GM19397 (cell line): ENCODE data around the gene IL17RA.

Experiments used
- ATAC-seq: cut with Tn5 transposase; IDR thresholded peaks from one replicate; pipeline ENCODE4 v1.9.1; 2021; ENCODE audit warnings: mild to moderate bottlenecking, moderate library complexity; ENCODE audit not compliant: unreplicated experiment

The IL17RA gene

DNA sequence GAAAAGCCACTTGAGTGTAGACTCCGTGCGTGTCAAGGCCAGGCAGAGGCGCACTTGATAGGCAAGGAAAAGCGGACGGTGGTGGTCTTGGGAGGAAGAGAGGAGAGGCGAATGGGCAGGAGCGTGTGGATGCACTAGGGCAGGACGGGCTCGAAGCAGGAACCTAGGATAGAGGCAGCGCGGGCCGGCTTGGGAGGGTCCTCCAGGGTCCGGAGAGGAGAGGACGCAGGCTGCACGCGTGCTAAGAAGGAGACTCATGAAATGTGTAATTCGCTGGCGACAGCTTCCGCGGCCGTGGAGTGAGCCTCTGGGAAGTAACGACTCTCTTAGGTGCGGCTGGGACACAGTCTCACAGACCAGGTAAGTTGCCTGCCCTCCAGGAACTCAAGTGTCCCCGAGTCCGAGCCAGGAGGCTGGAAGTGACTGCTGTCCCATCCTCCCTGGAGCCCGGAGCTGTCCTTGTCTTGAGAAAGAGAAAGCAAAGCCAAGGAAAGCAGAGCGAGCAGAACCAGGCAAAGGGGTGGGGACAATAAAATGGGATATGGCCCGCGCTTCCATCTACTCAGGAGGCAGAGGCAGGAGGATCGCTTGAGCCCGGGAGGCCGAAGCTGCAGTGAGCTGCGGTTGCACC is 874 bp upstream of the IL17RA start:
- no peak for ATAC-seq

DNA sequence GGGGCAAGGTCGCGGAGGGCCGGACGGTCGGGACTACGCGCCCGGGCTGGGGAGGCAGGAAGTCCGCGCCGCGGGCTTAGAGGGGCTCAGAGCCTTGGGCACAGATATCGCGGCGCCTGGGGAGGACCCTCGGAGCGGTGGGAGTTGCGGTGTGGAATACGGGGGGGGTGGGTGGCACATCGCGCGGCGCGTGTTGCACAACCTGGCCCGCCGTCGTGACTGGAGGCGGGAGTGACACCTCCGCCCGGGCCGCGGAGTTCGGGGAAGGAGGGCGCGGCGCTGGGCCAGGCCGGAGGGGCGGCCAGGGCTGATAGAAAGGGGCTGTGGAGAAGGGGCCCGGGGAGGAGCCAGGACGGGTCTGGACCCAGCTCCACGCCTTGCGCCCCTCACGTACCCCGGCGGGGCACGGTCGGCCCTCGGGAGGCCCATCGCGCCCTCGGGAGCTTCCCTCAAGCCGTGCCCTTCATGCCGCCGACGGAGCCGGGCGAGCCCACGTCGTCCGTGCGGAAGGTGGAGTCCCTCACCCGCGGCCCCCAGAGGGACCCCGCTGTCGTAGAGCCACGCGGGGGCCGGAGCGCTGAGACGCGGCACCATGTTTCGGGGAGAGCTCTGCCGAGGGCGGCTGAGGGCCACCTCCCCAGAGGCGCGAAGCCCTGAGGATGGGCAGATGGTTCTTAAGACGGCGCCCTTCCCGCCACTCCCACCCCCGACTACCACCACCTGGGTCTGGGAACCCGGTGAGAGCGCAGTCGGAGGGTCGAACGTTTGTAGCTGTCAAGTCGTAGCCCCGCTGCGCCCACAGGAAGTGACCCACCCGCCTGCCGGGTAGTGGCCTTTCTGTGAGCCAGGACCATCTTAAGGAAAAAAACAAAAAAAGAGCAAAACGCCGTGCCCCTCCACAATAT is 729 bp downstream of the IL17RA start:
- ATAC-seq, result peak; percentile 9

DNA sequence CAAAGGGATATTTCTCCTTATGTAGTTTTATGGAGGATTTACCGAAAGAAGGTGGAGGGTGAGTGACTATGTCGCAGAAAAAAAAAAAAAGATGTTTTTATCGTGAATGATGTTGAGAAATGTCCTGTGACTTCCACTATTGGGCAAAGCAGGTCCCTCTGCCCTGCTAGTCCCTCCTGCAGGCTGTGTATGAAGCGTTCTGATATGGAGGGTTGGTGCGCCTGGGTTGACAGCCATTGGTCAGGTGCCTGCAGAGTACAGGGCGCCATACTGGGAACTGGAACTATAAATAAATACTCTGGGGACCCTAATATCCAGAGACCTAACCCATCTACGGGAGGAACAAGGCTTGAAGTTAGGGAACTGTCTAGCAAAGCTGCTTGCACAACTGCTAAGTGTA is 1.5 kb downstream of the IL17RA start:
- no peak for ATAC-seq

DNA sequence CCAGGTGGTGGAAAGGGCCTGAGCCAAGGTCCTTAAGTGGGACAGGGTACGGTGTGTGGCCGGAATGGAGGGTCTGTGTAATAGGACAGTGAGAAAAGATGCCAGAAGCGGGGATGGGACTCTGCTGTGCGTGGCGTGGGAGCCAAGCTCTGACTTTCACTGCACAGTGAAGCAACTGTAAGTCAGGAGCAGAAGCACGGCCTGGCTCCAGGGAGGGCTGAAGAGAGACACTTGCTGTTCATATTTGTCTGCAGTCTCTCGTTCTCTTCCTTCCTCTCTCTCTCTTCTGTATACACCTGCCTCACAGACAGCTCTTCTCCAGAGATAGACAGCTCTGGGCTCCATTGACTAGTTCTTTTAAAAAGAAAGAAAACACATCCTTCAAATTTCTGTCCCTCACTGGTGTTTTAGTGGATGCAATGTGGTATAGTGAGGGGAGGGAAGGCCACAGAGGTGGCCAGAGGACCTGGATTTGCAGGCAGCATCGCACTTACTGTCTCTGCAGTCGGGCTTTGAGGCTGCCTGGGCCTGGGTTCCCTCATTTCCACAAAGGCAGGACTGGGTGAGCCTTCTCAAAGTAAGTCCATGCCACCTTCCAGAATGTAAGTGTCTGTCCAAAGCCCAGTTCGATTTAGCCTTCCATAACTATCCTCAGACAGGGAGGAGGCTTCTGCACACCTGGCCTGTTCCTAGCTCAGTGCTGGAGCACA is 2.1 kb downstream of the IL17RA start:
- ATAC-seq, result no peak

DNA sequence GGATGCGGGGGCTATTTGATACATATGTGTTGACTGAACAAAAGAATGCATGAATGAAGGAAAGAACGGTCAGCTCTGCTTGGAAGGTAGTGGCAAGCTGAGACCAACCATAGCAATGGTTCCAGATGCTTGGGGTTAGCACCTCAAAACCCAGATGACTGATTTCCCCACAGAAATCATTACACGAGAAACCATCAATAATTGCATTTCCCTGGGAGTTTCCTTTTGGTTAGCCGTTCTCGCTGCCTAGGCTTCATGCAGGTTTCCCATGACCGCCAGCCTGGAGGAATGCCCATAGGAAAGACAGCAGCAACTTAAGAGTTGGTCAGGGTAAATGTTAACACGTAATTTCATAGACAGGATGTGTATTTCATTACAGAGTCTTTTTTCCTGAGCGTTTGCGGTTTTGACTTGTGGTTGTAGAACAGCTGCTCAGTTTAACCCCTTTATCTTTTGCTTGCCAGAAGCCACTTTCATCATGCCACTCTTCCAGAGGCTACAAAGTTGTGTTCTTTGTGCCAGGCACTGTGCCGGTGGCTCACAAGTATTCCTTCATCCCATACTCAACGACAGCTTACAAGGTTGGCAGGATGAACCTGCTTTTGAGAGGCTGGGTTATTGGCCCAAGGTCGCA is 2.8 kb downstream of the IL17RA start:
- ATAC-seq, result peak; percentile 30

DNA sequence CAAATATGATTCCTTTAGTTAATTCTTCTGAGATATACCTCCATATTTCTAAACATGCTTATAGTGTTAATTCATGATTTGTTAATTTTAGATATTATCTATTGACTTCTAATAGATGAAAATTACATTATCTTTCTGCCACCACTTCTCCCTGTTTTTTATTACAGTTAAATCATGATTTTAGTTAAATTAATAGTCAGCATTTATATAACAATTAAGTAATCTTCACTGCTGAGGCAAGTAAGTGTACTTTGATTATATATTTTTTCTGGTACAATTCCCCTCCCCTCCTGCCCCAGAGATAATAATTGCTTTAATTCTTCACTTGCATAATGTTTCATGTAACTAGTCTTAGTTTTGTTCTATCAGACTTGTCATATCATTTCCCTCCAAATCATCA is 5.8 kb downstream of the IL17RA start:
- no peak for ATAC-seq

DNA sequence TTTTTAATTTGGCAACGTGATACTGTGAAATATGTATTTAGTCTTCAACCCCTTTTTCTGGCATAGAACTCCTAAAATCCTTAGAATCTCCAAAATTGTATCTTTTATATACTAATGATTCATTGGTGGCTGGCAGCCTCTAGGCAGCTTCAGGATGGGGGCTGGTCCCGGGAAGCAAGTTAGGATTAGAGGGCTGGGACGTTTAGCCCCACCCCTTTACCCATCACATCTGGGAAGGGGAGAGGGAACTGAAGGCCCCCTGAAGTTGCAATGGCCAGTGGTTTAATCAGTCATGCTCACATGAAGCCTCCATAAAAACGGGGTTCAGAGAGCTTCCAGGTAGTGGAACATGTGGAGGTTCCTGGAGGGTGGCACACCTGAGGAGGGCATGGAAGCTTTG is 7.1 kb downstream of the IL17RA start:
- ATAC-seq, result no peak

DNA sequence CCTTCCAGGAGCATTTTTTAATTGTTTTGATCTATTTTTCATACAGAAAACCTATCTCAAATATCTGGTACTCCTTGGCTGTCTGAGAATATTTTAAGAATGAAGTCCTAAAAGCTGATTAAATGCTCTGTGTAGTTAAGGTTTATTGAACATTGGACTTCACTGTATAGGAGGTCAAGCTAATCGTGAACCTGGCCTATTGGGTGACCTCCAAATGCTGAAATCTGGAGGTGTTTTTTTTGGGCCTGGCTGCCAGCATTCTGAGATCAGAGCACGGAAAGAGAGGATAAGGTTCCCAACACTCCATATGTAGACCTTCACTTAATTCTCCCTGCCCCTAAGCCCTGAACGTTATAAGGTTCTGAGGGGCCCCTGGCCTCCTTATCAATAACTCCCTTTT is 8.3 kb downstream of the IL17RA start:
- ATAC-seq, result no peak

DNA sequence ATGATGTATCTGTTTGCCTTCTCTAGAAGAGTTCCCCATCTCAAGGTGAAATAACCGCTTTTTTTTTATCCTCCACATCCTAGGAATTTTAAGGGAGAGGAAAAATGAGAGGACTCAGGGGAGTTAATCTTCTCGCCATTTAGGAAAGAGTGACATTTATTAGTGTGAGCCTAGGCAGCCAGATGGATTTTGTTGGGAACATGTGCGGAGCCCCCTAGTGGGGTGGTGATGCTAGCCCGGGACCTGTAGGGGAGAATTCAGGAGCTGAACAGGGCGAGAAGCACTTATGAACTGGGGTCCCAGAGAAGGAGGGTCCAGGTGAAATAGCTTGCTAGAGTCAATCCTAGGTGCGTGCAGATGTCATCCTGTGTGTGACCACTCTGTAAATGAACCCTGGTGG is 10.7 kb downstream of the IL17RA start:
- ATAC-seq, result no peak

DNA sequence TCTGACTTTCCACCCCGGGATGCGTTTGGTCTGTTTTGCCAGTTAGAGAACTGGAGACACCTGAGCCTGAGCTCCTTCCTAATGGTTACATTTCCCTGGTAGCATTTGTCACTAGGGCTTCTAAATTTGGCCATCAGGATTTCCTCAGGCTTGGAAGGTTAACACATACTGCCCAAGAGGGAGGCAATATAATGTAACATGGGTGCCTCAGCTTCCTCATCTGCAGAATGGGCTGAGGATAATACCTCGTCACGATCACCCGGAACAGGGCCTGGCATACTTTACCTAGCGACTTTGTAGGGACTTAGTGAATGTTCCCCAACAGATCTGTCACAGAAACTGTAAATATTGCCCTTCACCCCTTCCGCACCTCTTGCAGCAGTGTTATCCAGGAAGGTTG is 11.3 kb downstream of the IL17RA start:
- ATAC-seq, result no peak

DNA sequence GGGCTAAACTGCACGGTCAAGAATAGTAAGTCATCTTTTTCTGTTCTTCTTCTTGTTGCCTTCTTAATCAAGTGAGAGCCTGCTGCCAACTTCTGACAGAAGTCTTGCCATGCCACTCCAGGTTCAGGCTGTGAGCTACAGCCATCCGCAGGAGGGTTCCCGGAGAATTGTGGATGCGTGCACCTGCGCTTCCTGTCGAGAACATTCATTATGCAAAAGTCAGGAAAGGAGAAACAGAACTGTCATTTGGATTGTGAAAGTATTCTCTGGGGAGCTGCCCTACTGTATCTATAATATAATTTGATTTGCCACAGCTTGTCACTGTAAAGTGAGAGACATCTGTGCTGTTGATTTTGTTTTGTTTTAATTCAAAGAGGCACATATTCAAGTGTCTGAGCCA is 12.3 kb downstream of the IL17RA start:
- no peak for ATAC-seq

DNA sequence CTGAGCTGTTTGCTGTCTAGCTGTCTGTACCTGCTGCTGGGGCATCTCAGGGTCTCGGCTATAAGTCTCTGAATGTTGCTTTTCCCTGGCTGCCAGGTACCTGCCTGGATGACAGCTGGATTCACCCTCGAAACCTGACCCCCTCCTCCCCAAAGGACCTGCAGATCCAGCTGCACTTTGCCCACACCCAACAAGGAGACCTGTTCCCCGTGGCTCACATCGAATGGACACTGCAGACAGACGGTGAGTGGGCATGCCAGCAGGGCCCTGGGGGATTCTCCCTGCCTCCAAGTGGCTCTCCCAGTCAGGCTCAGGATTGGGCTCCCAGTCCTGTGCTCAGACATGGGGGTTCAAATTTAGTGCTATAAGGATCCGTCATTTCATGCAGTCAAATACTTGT is 12.9 kb downstream of the IL17RA start:
- no peak for ATAC-seq

DNA sequence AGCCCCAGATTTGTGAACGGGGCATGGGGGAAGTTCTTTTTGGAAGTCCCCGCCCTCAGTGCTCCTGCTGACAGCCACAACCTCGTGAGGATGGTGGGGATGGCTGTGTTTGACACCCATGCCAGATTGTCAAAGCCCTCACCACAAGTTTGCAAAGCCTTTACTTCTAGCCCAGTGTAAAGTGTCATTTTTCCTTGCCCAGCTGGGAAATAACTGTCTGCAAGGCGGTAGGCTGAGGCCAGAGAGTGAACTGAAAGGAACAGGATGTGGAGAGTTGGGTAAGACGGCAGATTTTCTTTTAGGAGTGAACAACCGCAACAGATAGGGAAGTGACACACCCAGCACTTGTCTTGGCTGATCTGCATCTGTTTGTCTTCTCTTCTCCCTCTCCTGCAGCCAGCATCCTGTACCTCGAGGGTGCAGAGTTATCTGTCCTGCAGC is 13.6 kb downstream of the IL17RA start:
- no peak for ATAC-seq

DNA sequence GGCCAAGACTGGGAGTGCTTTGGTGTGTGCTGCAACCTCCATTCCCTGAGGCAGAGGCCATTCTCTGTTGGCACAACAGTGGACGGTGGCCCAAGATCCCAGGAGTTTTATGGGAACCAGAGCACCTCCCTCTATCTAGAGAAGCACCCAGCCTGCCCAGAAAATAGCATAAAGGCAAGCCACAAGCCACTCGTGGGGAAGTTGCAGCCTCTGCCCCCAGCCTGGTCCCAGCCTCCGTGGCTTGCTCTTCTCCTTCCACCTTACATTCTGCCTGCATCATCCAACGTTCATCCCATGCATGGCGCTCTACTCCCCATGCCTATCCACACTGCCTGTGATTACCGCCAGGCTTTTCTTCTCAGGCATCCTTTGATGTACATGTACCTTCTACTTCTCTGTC is 15.8 kb downstream of the IL17RA start:
- no peak for ATAC-seq

DNA sequence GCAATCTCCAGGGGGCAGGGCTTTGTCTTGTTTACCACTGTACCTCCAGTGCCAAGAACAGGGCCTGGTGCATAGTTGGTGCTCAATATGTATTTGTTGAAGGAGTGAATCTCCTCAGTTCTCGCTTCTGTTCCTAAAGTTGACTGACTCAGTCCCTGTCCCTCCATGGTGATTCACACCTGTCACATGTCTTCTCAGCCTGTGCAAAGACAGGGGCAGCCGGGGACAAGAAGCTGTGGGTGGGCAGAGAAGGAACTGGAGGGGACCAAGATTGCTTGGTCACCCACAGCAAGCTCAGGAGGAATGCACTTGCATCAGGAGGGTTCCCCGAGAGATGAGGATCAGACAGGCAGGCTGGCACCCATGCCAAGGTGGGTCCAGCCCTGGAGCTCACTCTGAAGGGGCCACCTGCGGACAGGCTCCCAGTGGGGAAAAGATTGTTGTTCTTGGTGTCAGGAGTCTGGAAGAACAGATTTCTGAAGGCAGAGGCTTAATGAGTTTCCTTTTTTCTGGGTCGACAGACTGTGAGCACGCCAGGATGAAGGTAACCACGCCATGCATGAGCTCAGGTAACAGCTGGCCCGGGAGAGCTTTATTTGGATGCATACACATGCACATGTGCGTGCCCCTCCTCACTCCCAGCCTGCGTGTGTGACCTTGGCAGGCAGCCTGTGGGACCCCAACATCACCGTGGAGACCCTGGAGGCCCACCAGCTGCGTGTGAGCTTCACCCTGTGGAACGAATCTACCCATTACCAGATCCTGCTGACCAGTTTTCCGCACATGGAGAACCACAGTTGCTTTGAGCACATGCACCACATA is 16.9 kb downstream of the IL17RA start:
- no peak for ATAC-seq

DNA sequence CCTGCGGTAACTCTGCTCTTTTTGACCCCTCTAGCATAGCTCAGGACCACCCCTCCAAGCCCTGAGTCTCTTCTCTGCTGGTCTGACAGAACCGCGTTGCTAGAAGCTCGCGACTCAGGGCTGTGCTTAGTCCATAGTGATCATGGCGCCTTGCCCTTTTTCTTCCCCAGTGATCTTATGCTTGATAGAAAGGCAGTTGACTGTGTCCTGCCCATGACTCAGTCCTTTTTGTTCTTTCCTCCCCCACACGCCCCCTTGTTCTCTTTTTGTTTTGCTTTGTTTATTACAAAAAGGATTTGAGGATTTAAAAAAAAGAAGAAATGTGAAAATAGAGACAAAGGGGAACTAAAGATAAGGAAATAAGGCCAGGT is 17.5 kb downstream of the IL17RA start:
- no peak for ATAC-seq

DNA sequence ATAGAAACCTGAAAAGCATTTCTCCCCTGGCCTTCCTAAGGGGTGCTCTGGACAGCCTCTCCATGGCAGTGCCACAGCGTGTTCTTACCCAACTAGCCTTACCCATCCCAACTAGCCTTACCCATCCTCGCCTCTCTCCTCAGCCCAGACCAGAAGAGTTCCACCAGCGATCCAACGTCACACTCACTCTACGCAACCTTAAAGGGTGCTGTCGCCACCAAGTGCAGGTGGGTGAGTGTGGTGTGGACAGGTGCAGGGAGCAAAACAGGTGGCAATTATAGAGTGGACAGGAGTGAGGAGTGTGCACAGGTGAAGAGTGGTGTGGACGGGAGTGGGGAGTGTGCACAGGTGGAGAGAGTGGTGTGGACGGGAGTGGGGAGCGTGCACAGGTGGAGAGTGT is 18.6 kb downstream of the IL17RA start:
- ATAC-seq, result no peak

DNA sequence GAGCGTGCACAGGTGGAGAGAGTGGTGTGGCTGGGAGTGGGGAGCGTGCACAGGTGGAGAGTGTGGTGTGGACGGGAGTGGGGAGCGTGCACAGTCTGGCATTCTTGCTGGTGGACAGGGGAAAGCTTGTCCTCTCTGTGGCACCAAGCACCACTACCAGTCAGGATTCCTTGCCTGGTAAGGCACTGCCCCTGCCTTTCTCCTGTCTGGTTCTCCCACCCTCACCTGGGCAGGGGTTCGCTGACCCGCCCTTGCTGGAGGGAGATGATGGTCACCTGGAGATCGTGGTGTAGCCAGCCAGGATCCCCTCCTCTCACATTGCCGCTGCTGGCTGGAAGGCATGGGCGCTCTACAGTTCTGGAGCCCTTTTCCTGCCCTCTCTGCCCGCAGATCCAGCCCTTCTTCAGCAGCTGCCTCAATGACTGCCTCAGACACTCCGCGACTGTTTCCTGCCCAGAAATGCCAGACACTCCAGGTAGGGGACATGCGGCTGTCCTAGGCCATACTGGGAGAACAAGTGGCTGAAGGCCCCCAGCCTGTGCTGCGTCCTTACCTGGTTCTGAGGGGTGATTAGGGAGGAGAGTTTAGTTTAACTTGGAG is 19.6 kb downstream of the IL17RA start:
- ATAC-seq, result no peak

DNA sequence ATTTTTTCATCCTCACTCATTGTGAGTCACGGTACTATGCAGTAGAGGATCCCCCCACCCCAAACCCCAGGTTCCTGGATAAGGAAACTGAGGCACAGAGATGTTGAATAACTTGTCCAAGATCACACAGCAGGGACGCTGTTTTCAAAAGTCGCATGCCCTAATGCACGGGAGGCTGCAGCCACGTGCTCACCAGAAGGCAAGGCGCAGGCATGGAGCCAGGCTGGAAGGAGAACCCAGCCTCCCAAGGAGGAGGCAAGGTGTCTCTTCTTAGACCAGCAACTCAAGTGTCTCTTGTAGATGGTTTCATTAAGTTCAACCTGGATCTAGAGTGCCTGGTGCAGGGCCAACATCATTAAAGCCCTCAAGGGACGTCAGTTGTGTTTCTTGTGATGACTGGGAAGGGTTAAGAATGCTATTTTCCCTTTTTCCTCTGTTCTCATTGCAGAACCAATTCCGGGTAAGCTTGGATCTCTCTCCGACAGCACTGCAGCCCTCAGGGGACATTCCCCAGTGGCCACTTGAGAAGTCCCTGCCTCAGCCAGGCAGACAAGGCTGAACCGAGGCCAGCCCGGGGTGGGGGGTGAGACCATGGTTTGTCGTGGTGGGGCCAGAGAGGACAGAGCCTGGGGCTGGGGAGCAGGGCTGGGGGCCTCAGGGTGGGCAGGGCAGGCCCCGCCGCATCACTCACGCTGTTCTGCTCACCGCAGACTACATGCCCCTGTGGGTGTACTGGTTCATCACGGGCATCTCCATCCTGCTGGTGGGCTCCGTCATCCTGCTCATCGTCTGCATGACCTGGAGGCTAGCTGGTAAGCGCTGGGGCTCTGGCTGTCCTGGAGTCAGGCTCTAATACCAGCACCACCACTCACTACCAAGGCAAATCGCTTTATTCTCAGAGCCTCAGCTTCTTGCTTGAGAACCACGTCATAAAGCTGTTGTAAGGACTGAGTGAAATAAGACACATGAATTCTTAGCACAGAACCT is 20.6 kb downstream of the IL17RA start:
- no peak for ATAC-seq
